ENCODE data around the gene SLC1A2. TPM values are rescaled to one million over a fixed set of nuclear protein-coding genes. Genes with fewer than 3 reads are reported as not detected.

Gene SLC1A2
- total and polyA plus RNA-seq, 2 experiments from 2014 or later: 0.70 to 2.8 TPM

DNA sequence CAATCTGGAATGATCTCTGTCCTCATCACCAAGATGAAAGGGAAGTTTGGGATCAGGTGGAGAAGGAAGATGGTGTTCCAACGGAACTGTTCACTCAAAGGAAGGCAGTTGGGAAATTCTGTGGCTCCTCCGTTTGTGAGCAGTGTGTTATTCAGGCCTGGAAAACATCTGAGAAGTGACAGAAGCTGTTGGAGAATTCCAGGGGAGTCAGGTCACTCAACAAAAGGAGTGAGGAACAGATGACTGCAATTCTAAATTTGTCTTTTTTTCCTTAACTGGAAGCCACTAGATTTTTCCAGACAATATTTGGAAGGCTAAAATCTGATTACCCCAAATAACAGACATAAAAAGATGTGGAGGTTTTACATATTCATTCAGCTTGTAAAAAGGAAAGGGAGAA, 172.6 kb downstream of the SLC1A2 start:
- H3K9me3 Mint-ChIP-seq: no peaks in the 10 kb centered on the region
- no peak for DNase-seq (ENCODE audit: low spot score)
- Histone ChIP-seq H3K9me2 (ENCODE audit: insufficient read depth) (no peaks in the 10 kb centered on the region), H2AFZ (no peak overlapping the region), H3K4me1 (ENCODE audit: insufficient read depth) (no peaks in the 10 kb centered on the region), H3K79me2 (replicated peaks; ENCODE audit: insufficient read depth) (no peaks in the 10 kb centered on the region), H3F3A (replicated peaks; ENCODE audit: low read depth) (no peaks in the 10 kb centered on the region), H3K4me3 (no peak overlapping the region), H3K36me3 (ENCODE audit: insufficient read depth) (no peaks in the 10 kb centered on the region), H3K27ac (ENCODE audit: low read depth) (no peak overlapping the region), H3K27me3 (ENCODE audit: insufficient read depth) (no peaks in the 10 kb centered on the region), H4K20me1 (replicated peaks; ENCODE audit: insufficient read depth) (no peaks in the 10 kb centered on the region), H3K4me2 (no peak overlapping the region)
- TF ChIP-seq POLR2AphosphoS5 (IDR thresholded peaks at IDR 0.05; ENCODE audit: low read depth) (no peak), CREB1 (CRISPR knock-in tag; IDR thresholded peaks at IDR 0.05; ENCODE audit: low read depth) (no peak), NANOG (IDR thresholded peaks at IDR 0.05; ENCODE audit: borderline replicate concordance) (no peak), EZH2 (IDR thresholded peaks at IDR 0.05; ENCODE audit: low read depth, unreplicated experiment) (no peak), CTCF (conservative IDR thresholded peaks at IDR 0.05; ENCODE audit: low read depth in 2 of 2) (no peak), STAT1 (IDR thresholded peaks at IDR 0.05; ENCODE audit: unreplicated experiment) (no peak), JUNB (IDR thresholded peaks at IDR 0.05; ENCODE audit: unreplicated experiment) (no peak), ZNF331 (CRISPR knock-in tag; IDR thresholded peaks at IDR 0.05; ENCODE audit: low read depth) (no peak), ZNF114 (CRISPR knock-in tag; IDR thresholded peaks at IDR 0.05) (no peak), ETS1 (IDR thresholded peaks at IDR 0.05) (no peak), EZH2phosphoT487 (IDR thresholded peaks at IDR 0.05; ENCODE audit: unreplicated experiment) (no peak)
- TF ChIP-seq, protein P1, sequence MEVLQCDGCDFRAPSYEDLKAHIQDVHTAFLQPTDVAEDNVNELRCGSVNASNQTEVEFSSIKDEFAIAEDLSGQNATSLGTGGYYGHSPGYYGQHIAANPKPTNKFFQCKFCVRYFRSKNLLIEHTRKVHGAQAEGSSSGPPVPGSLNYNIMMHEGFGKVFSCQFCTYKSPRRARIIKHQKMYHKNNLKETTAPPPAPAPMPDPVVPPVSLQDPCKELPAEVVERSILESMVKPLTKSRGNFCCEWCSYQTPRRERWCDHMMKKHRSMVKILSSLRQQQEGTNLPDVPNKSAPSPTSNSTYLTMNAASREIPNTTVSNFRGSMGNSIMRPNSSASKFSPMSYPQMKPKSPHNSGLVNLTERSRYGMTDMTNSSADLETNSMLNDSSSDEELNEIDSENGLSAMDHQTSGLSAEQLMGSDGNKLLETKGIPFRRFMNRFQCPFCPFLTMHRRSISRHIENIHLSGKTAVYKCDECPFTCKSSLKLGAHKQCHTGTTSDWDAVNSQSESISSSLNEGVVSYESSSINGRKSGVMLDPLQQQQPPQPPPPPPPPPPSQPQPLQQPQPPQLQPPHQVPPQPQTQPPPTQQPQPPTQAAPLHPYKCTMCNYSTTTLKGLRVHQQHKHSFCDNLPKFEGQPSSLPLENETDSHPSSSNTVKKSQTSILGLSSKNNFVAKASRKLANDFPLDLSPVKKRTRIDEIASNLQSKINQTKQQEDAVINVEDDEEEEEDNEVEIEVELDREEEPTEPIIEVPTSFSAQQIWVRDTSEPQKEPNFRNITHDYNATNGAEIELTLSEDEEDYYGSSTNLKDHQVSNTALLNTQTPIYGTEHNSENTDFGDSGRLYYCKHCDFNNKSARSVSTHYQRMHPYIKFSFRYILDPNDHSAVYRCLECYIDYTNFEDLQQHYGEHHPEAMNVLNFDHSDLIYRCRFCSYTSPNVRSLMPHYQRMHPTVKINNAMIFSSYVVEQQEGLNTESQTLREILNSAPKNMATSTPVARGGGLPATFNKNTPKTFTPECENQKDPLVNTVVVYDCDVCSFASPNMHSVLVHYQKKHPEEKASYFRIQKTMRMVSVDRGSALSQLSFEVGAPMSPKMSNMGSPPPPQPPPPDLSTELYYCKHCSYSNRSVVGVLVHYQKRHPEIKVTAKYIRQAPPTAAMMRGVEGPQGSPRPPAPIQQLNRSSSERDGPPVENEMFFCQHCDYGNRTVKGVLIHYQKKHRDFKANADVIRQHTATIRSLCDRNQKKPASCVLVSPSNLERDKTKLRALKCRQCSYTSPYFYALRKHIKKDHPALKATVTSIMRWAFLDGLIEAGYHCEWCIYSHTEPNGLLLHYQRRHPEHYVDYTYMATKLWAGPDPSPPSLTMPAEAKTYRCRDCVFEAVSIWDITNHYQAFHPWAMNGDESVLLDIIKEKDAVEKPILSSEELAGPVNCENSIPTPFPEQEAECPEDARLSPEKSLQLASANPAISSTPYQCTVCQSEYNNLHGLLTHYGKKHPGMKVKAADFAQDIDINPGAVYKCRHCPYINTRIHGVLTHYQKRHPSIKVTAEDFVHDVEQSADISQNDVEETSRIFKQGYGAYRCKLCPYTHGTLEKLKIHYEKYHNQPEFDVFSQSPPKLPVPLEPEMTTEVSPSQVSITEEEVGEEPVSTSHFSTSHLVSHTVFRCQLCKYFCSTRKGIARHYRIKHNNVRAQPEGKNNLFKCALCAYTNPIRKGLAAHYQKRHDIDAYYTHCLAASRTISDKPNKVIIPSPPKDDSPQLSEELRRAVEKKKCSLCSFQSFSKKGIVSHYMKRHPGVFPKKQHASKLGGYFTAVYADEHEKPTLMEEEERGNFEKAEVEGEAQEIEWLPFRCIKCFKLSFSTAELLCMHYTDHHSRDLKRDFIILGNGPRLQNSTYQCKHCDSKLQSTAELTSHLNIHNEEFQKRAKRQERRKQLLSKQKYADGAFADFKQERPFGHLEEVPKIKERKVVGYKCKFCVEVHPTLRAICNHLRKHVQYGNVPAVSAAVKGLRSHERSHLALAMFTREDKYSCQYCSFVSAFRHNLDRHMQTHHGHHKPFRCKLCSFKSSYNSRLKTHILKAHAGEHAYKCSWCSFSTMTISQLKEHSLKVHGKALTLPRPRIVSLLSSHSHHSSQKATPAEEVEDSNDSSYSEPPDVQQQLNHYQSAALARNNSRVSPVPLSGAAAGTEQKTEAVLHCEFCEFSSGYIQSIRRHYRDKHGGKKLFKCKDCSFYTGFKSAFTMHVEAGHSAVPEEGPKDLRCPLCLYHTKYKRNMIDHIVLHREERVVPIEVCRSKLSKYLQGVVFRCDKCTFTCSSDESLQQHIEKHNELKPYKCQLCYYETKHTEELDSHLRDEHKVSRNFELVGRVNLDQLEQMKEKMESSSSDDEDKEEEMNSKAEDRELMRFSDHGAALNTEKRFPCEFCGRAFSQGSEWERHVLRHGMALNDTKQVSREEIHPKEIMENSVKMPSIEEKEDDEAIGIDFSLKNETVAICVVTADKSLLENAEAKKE (CRISPR knock-in tag; IDR thresholded peaks at IDR 0.05): no peak
- TF ChIP-seq, protein P2, sequence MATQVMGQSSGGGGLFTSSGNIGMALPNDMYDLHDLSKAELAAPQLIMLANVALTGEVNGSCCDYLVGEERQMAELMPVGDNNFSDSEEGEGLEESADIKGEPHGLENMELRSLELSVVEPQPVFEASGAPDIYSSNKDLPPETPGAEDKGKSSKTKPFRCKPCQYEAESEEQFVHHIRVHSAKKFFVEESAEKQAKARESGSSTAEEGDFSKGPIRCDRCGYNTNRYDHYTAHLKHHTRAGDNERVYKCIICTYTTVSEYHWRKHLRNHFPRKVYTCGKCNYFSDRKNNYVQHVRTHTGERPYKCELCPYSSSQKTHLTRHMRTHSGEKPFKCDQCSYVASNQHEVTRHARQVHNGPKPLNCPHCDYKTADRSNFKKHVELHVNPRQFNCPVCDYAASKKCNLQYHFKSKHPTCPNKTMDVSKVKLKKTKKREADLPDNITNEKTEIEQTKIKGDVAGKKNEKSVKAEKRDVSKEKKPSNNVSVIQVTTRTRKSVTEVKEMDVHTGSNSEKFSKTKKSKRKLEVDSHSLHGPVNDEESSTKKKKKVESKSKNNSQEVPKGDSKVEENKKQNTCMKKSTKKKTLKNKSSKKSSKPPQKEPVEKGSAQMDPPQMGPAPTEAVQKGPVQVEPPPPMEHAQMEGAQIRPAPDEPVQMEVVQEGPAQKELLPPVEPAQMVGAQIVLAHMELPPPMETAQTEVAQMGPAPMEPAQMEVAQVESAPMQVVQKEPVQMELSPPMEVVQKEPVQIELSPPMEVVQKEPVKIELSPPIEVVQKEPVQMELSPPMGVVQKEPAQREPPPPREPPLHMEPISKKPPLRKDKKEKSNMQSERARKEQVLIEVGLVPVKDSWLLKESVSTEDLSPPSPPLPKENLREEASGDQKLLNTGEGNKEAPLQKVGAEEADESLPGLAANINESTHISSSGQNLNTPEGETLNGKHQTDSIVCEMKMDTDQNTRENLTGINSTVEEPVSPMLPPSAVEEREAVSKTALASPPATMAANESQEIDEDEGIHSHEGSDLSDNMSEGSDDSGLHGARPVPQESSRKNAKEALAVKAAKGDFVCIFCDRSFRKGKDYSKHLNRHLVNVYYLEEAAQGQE (IDR thresholded peaks at IDR 0.05; ENCODE audit: unreplicated experiment): no peak
- no peak for ATAC-seq
- no peaks in the 10 kb centered on the region for H3K36me3 Mint-ChIP-seq (ENCODE audit: low read depth)
- H3K4me1 Mint-ChIP-seq: no peaks in the 10 kb centered on the region
- H3K4me3 Mint-ChIP-seq: no peak overlapping the region
- no peak overlapping the region for H3K27ac Mint-ChIP-seq
- peaks cover 1% of the 10 kb centered on the region for H3K27me3 Mint-ChIP-seq (ENCODE audit: insufficient read depth, low read depth, poor library complexity)

All from GM23338 (cell line).